SU-DHL-6 (cell line): Measurements from ENCODE around the gene AFF3.

Experiments
- H2AFZ ChIP-seq: fragments of 200-600 bp; sonication (generic); 2 replicates; pipeline ENCODE4 v1.6.1; 2014; ENCODE audit warnings: low read depth, mild to moderate bottlenecking, moderate library complexity, mixed read lengths, antibody characterized with exemption, low read length; ENCODE audit not compliant: severe bottlenecking
- H3F3A ChIP-seq: fragments of 200-600 bp; shearing (Covaris generic); 2 replicates; pipeline ENCODE4 v1.6.0; 2016; ENCODE audit warnings: antibody characterized with exemption, mild to moderate bottlenecking; ENCODE audit not compliant: insufficient read depth
- H3K27ac ChIP-seq: fragments of 200-600 bp; sonication (generic); 2 replicates; pipeline ENCODE4 v1.5.1; 2016; ENCODE audit warnings: low read depth, mild to moderate bottlenecking, low read length, moderate library complexity, mixed read lengths
- H3K27me3 ChIP-seq: fragments of 200-600 bp; sonication (generic), shearing (Covaris generic); 2 replicates; pipeline ENCODE4 v1.6.0; 2014; ENCODE audit warnings: mild to moderate bottlenecking, low read length
- H3K36me3 ChIP-seq: fragments of 200-600 bp; sonication (generic); 2 replicates; pipeline ENCODE4 v1.6.1; 2014; ENCODE audit warnings: mild to moderate bottlenecking, low read length, mixed read lengths
- H3K4me2 ChIP-seq: fragments of 300-600, 200-600 bp; shearing (Covaris generic), sonication (generic); 2 replicates; pipeline ENCODE4 v1.6.0; 2014; ENCODE audit warnings: low read length, low read depth, mild to moderate bottlenecking; ENCODE audit not compliant: poor library complexity, severe bottlenecking
- H3K4me3 ChIP-seq: fragments of 200-600 bp; sonication (generic); 2 replicates; pipeline ENCODE4 v1.5.1; 2014; ENCODE audit warnings: antibody characterized with exemption, low read length, mild to moderate bottlenecking, mixed read lengths; ENCODE audit not compliant: insufficient read depth, poor library complexity, severe bottlenecking
- H3K79me2 ChIP-seq: fragments of 200-600 bp; sonication (generic); 2 replicates; pipeline ENCODE4 v1.6.1; 2014; ENCODE audit warnings: mild to moderate bottlenecking, low read length, moderate library complexity; ENCODE audit not compliant: insufficient read depth
- H3K9ac ChIP-seq: fragments of 200-600 bp; sonication (generic); 2 replicates; pipeline ENCODE4 v1.7.0; 2014; ENCODE audit warnings: mild to moderate bottlenecking, low read length
- H3K9me2 ChIP-seq: fragments of 200-600 bp; sonication (generic); replicated peaks from 2 replicates; pipeline ENCODE4 v1.6.1; 2014; ENCODE audit warnings: low read length; ENCODE audit not compliant: insufficient read depth
- H3K9me3 ChIP-seq: fragments of 200-600 bp; sonication (generic); 2 replicates; pipeline ENCODE4 v1.6.1; 2014; ENCODE audit warnings: low read length, mixed read lengths; ENCODE audit not compliant: insufficient read depth
- H4K20me1 ChIP-seq: fragments of 200-600 bp; sonication (generic); 2 replicates; pipeline ENCODE4 v1.6.1; 2014; ENCODE audit warnings: low read depth, mild to moderate bottlenecking, antibody characterized with exemption, low read length, moderate library complexity, mixed read lengths
- EZH2phosphoT487 ChIP-seq: fragments of 200-600 bp; sonication (generic), shearing (Covaris generic); conservative IDR thresholded peaks from 2 replicates; pipeline ENCODE4 v1.6.1; 2018; ENCODE audit warnings: mild to moderate bottlenecking, antibody characterized with exemption, low read length, moderate library complexity, mixed read lengths
- TF ChIP-seq, protein P1 (sequence below): fragments of 200-600 bp; sonication (generic); IDR thresholded peaks from one replicate; pipeline ENCODE4 v1.5.1; 2017; ENCODE audit warnings: antibody characterized with exemption, mild to moderate bottlenecking, low read length, moderate library complexity; ENCODE audit not compliant: insufficient read depth, poor library complexity, severe bottlenecking

Gene AFF3

GRCh38 chr2:99600981-99601651, 541.3 kb downstream of the AFF3 start:
- TF ChIP-seq, protein P1, sequence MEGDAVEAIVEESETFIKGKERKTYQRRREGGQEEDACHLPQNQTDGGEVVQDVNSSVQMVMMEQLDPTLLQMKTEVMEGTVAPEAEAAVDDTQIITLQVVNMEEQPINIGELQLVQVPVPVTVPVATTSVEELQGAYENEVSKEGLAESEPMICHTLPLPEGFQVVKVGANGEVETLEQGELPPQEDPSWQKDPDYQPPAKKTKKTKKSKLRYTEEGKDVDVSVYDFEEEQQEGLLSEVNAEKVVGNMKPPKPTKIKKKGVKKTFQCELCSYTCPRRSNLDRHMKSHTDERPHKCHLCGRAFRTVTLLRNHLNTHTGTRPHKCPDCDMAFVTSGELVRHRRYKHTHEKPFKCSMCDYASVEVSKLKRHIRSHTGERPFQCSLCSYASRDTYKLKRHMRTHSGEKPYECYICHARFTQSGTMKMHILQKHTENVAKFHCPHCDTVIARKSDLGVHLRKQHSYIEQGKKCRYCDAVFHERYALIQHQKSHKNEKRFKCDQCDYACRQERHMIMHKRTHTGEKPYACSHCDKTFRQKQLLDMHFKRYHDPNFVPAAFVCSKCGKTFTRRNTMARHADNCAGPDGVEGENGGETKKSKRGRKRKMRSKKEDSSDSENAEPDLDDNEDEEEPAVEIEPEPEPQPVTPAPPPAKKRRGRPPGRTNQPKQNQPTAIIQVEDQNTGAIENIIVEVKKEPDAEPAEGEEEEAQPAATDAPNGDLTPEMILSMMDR: no peak
- no peak for TF ChIP-seq EZH2phosphoT487
- Histone ChIP-seq H3K27ac (no peak overlapping the region), H3F3A (no peaks in the 10 kb centered on the region), H2AFZ (no peak overlapping the region), H3K4me3 (no peak overlapping the region), H3K27me3 (no peaks in the 10 kb centered on the region), H3K9ac (no peak overlapping the region), H3K4me2 (no peak overlapping the region), H4K20me1 (no peaks in the 10 kb centered on the region), H3K36me3 (no peaks in the 10 kb centered on the region), H3K9me2 (no peaks in the 10 kb centered on the region), H3K79me2 (no peaks in the 10 kb centered on the region), H3K9me3 (no peaks in the 10 kb centered on the region)

DNA sequence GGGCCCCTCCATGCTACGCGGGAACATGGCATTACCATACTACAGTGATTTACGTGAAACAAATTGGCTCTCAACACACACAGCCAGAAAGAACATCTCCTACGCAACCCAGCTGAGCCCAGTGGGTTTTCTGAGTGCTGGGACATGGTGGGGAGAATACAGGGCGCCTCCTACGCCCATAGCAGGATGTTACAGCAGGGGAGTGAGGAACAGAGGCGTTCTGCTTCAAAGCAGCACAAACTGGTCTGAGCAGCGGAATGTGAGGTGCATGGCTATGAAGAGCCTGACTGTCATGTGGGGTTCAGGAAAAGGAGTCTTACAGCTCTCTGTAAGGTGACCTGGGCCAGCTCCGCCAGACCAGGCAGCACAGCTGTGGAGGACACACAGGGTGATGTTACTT, 543.9 kb downstream of the AFF3 start:
- H3K27me3 ChIP-seq: no peaks in the 10 kb centered on the region
- no peak overlapping the region for H3K4me3 ChIP-seq
- H3K9me3 ChIP-seq: no peaks in the 10 kb centered on the region
- H3K27ac ChIP-seq: no peak overlapping the region
- H2AFZ ChIP-seq: no peak overlapping the region
- no peaks in the 10 kb centered on the region for H3K9me2 ChIP-seq
- no peaks in the 10 kb centered on the region for H3K36me3 ChIP-seq
- TF ChIP-seq, protein P1: no peak
- TF ChIP-seq EZH2phosphoT487: no peak
- H3K79me2 ChIP-seq: no peaks in the 10 kb centered on the region
- no peak overlapping the region for H3K4me2 ChIP-seq
- no peaks in the 10 kb centered on the region for H4K20me1 ChIP-seq
- H3K9ac ChIP-seq: no peak overlapping the region
- H3F3A ChIP-seq: no peaks in the 10 kb centered on the region

DNA sequence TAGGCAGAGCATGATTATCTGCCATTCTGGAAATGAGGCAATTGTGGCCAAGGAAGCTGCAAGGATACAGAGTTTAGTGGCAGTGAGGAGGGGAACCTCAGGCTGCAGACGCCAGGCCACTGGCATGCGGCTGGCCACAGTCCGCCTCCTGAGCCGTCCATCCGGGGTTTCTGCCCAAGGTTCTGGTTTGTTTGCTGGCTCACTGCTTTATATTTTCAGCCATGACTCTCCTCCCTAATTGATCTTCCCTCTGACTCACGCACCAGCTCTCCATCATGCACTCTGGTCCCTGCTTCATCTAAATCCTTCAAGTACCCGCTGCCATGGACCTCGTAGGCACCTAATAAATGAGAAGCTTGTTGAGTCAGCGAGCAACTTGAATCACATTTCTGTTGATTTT, 544.8 kb downstream of the AFF3 start:
- H3K9ac ChIP-seq: no peak overlapping the region
- H3K9me2 ChIP-seq: no peaks in the 10 kb centered on the region
- H3K27ac ChIP-seq: no peak overlapping the region
- no peaks in the 10 kb centered on the region for H3K79me2 ChIP-seq
- no peaks in the 10 kb centered on the region for H3F3A ChIP-seq
- H4K20me1 ChIP-seq: no peaks in the 10 kb centered on the region
- no peaks in the 10 kb centered on the region for H3K36me3 ChIP-seq
- no peaks in the 10 kb centered on the region for H3K27me3 ChIP-seq
- H2AFZ ChIP-seq: no peak overlapping the region
- H3K4me2 ChIP-seq: no peak overlapping the region
- TF ChIP-seq, protein P1: no peak
- TF ChIP-seq EZH2phosphoT487: no peak
- no peak overlapping the region for H3K4me3 ChIP-seq
- no peaks in the 10 kb centered on the region for H3K9me3 ChIP-seq
